Upper lobe of right lung (tissue), 1 donor: Measurements from ENCODE around the gene FAM53A. TPM values are rescaled to one million over a fixed set of nuclear protein-coding genes. Genes with fewer than 3 reads are reported as not detected.

Experiments used
- ATAC-seq: fragments of 200-7000 bp; cut with Tn5 transposase; one replicate; pipeline ENCODE4 v1.9.1; 2020; ENCODE audit warnings: mild to moderate bottlenecking, moderate library complexity
- DNase-seq: peaks from one replicate; pipeline ENCODE4 v3.0.0-alpha.2; 2020
- H3K27ac ChIP-seq: fragments of 200-600 bp; one replicate; pipeline ENCODE4 v1.8.0; 2022
- H3K27me3 ChIP-seq: fragments of 200-600 bp; one replicate; pipeline ENCODE4 v1.8.0; 2022; ENCODE audit warnings: mild to moderate bottlenecking
- H3K36me3 ChIP-seq: fragments of 200-600 bp; one replicate; pipeline ENCODE4 v1.8.0; 2022
- H3K4me1 ChIP-seq: fragments of 200-600 bp; one replicate; pipeline ENCODE4 v1.8.0; 2022
- H3K4me3 ChIP-seq: fragments of 200-600 bp; one replicate; pipeline ENCODE4 v1.8.0; 2022; ENCODE audit warnings: mild to moderate bottlenecking
- H3K9me3 ChIP-seq: fragments of 200-600 bp; one replicate; pipeline ENCODE4 v1.8.0; 2022
- intact Hi-C: fragments of 100-400 bp; cut with DNase I; formaldehyde crosslinking; loops from one replicate; pipeline ENCODE4 v1.11.0; 2022
- total RNA-seq: library from RNA; stranded (reverse); fragmentation: NEBNext Ultra II Directional; extraction: Animal tissue kit (Norgen Biotek cat#: 25700); gene quantifications from one replicate; pipeline ENCODE4 v1.2.1, GENCODE V29; 2021
- TF ChIP-seq, protein P1 (sequence below): fragments of 200-600 bp; IDR thresholded peaks from one replicate; pipeline ENCODE4 v1.8.0; 2022; ENCODE audit warnings: antibody characterized with exemption
- donor health status: DM: no; HTN: yes; CAD: no; lungs with severe emphysema.

The FAM53A gene
- total RNA-seq, 1 donor from 2014 or later = 2.8 TPM

DNA sequence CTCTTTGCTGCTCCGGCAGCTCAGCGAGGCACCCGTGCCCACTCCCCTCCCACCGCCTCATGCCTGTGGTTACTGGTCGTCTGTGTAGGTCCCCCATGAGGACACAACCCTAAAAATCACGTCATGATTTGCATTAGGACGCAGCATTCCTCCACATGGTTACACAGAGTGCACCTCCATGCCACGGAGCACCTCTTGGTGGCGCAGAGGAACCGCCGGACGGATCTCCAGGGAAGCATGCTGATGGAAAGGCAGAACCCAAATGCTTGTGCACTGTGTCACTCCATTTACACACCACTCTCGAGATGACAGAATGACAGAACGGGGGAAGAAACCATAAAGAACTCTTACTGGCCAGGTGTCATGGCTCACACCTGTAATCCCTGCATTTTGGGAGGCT is 22.4 kb downstream of the FAM53A start:
- Histone ChIP-seq H3K4me1 (no peaks in the 10 kb centered on the region), H3K9me3 (no peaks in the 10 kb centered on the region), H3K27ac (no peak overlapping the region), H3K36me3 (no peaks in the 10 kb centered on the region), H3K27me3 (no peaks in the 10 kb centered on the region), H3K4me3 (no peak overlapping the region)
- DNase-seq (no peak), ATAC-seq (no peak)
- intact Hi-C loops = no loop called here
- TF ChIP-seq, protein P1, sequence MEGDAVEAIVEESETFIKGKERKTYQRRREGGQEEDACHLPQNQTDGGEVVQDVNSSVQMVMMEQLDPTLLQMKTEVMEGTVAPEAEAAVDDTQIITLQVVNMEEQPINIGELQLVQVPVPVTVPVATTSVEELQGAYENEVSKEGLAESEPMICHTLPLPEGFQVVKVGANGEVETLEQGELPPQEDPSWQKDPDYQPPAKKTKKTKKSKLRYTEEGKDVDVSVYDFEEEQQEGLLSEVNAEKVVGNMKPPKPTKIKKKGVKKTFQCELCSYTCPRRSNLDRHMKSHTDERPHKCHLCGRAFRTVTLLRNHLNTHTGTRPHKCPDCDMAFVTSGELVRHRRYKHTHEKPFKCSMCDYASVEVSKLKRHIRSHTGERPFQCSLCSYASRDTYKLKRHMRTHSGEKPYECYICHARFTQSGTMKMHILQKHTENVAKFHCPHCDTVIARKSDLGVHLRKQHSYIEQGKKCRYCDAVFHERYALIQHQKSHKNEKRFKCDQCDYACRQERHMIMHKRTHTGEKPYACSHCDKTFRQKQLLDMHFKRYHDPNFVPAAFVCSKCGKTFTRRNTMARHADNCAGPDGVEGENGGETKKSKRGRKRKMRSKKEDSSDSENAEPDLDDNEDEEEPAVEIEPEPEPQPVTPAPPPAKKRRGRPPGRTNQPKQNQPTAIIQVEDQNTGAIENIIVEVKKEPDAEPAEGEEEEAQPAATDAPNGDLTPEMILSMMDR = no peak

GRCh38 chr4:1660948-1661677 is 23.0 kb downstream of the FAM53A start:
- no peaks in the 10 kb centered on the region for H3K9me3 ChIP-seq
- H3K27ac ChIP-seq = no peak overlapping the region
- no peaks in the 10 kb centered on the region for H3K27me3 ChIP-seq
- ATAC-seq = no peak
- H3K36me3 ChIP-seq = no peaks in the 10 kb centered on the region
- no peak overlapping the region for H3K4me3 ChIP-seq
- no peaks in the 10 kb centered on the region for H3K4me1 ChIP-seq
- TF ChIP-seq, protein P1 = no peak
- intact Hi-C loops = no loop called here
- no peak for DNase-seq

GRCh38 chr4:1659104-1660043 is 24.7 kb downstream of the FAM53A start:
- intact Hi-C loops = no loop called here
- Histone ChIP-seq H3K36me3 (no peaks in the 10 kb centered on the region), H3K27me3 (no peaks in the 10 kb centered on the region), H3K27ac (no peak overlapping the region), H3K4me3 (no peak overlapping the region), H3K9me3 (no peaks in the 10 kb centered on the region), H3K4me1 (no peaks in the 10 kb centered on the region)
- no peak for DNase-seq
- TF ChIP-seq, protein P1 = no peak
- ATAC-seq = no peak

DNA sequence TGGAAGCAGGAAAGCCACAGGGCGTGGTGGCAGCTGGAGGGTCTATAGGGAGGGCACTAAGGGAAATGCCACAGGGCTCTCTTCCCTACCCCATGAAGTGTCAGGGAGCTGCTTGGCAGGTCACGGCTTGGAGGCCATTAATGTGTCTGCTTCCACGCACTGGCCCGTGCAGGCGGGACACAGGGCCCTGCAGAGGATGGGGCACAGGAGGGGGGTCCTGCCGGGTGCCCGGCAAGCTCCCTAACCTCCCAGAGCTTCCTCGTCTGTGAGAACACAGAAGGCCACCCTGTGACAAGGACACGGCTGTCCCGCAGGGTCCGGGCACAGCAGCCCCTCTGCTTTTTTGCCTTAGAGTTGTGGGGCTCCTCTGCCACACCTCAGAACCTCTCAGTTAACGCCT is 25.5 kb downstream of the FAM53A start:
- no peak for DNase-seq

DNA sequence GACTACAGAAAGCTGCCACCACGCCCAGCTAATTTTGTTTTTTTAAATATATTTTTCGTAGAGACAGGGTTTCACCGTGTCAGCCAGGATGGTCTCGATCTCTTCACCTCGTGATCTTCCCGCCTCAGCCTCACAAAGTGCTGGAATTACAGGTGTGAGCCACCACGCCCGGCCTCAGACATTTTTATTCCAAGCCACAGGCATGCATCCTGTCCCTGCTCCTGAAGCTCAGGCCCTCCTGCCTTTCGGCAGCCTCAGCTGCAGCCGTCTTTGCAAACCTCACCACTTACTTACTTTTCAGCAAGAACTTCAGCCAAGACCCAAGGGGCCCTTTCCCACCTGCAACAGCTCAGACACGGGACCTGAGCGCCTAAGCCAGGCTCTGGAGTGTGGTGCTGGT is 26.0 kb downstream of the FAM53A start:
- H3K36me3 ChIP-seq = no peaks in the 10 kb centered on the region
- H3K4me3 ChIP-seq = no peak overlapping the region
- no peak for DNase-seq
- ATAC-seq = no peak
- intact Hi-C loops = no loop called here
- no peaks in the 10 kb centered on the region for H3K9me3 ChIP-seq
- no peaks in the 10 kb centered on the region for H3K27me3 ChIP-seq
- no peaks in the 10 kb centered on the region for H3K4me1 ChIP-seq
- no peak overlapping the region for H3K27ac ChIP-seq
- TF ChIP-seq, protein P1 = no peak

More for the DNA sequence above, 25.5 kb downstream of the FAM53A start:
- Histone ChIP-seq H3K4me1 (no peaks in the 10 kb centered on the region), H3K9me3 (no peaks in the 10 kb centered on the region), H3K36me3 (no peaks in the 10 kb centered on the region), H3K27me3 (no peaks in the 10 kb centered on the region), H3K27ac (no peak overlapping the region), H3K4me3 (no peak overlapping the region)
- TF ChIP-seq, protein P1 = no peak
- ATAC-seq = no peak
- intact Hi-C loops = no loop called here
